ENCODE results near the gene SUGP1.
A peak's percentile ranks its signal among the peaks of the same experiment; 100 is the strongest.

SUGP1 gene

GRCh38 chr19:19345232-19345631 lies 24.9 kb upstream of the SUGP1 start:
- peaks cover 79% of the 10 kb centered on the region for H3K36me3 ChIP-seq (ENCODE audit: control insufficient read depth, low read length)
- H4K20me1 ChIP-seq (ENCODE audit: control insufficient read depth, insufficient read depth, low read depth, low read length) = no peaks in the 10 kb centered on the region

DNA sequence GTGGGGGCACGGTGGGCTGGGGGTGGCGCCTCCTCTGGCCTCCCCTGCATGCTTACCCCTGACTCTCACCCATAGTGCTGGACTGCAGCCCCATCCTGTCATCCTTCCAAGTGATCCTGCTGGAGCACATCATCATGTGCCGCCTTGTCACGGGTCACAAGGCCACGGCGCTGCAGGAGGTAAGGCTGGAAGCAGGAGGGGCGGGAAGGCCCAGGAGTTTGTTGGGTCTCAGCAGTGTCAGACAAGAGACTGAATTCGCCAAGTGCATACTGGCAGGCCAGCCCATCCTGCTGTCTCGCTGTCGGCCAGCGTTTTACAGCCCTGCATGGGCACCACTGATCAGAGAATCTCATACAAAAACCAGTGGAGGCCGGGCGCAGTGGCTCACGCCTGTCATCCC lies 23.5 kb upstream of the SUGP1 start:
- no peaks in the 10 kb centered on the region for H3K4me1 ChIP-seq (ENCODE audit: control insufficient read depth, low read length)
- H3K27ac ChIP-seq (ENCODE audit: low read depth, low read length) = no peak overlapping the region
- H3K36me3 ChIP-seq (ENCODE audit: control insufficient read depth, low read length) = peaks cover 72% of the 10 kb centered on the region
- H3K27me3 ChIP-seq (ENCODE audit: control insufficient read depth, low read length) = no peaks in the 10 kb centered on the region
- TF ChIP-seq CTCF (IDR thresholded peaks at IDR 0.05; ENCODE audit: low read depth, low read length, poor library complexity, severe bottlenecking) (no peak), EZH2phosphoT487 (IDR thresholded peaks at IDR 0.05; ENCODE audit: borderline replicate concordance, low read length) (no peak)
- no peaks in the 10 kb centered on the region for H3K79me2 ChIP-seq (ENCODE audit: control insufficient read depth, low read length)
- H3K4me2 ChIP-seq (ENCODE audit: low read length) = no peak overlapping the region
- no peaks in the 10 kb centered on the region for H3K9me3 ChIP-seq (ENCODE audit: control insufficient read depth, insufficient read depth, low read length)
- H4K20me1 ChIP-seq (ENCODE audit: control insufficient read depth, insufficient read depth, low read depth, low read length) = no peaks in the 10 kb centered on the region
- no peaks in the 10 kb centered on the region for H3K9me2 ChIP-seq (replicated peaks; ENCODE audit: control insufficient read depth, low read length)
- no peak overlapping the region for H3K4me3 ChIP-seq (ENCODE audit: low read length)
- no peaks in the 10 kb centered on the region for H3F3A ChIP-seq (ENCODE audit: control insufficient read depth, insufficient read depth)

More at GRCh38 chr19:19345232-19345631, 24.9 kb upstream of the SUGP1 start:
- Histone ChIP-seq H3K4me2 (ENCODE audit: low read length) (no peak overlapping the region), H3K4me1 (ENCODE audit: control insufficient read depth, low read length) (no peaks in the 10 kb centered on the region), H3K79me2 (ENCODE audit: control insufficient read depth, low read length) (no peaks in the 10 kb centered on the region), H3K27me3 (ENCODE audit: control insufficient read depth, low read length) (no peaks in the 10 kb centered on the region), H3K4me3 (ENCODE audit: low read length) (no peak overlapping the region), H3K9me3 (ENCODE audit: control insufficient read depth, insufficient read depth, low read length) (no peaks in the 10 kb centered on the region), H3F3A (ENCODE audit: control insufficient read depth, insufficient read depth) (no peaks in the 10 kb centered on the region), H3K27ac (ENCODE audit: low read depth, low read length) (no peak overlapping the region), H3K9me2 (replicated peaks; ENCODE audit: control insufficient read depth, low read length) (no peaks in the 10 kb centered on the region)
- TF ChIP-seq CTCF (IDR thresholded peaks at IDR 0.05; ENCODE audit: low read depth, low read length, poor library complexity, severe bottlenecking) (no peak), EZH2phosphoT487 (IDR thresholded peaks at IDR 0.05; ENCODE audit: borderline replicate concordance, low read length) (no peak)

DNA sequence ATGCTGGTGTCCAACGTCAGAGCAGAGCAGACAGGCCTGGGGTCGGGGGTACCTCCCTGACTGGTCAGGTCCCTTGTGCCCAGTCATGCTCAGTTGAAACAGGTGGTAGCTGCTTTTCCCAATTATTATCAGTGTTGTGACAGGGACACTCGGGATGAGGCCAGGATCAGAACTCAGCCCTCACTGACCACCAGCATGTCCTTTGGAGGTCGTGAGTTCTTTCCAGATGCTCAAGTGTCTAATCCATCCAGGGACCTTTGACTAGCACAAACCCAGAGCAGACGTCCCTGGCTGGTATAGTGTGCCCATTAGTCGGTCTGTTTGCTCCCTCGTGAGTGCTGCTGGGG lies 22.7 kb upstream of the SUGP1 start:
- Histone ChIP-seq H3K9me3 (ENCODE audit: control insufficient read depth, insufficient read depth, low read length) (no peaks in the 10 kb centered on the region), H4K20me1 (ENCODE audit: control insufficient read depth, insufficient read depth, low read depth, low read length) (no peaks in the 10 kb centered on the region), H3K4me2 (ENCODE audit: low read length) (no peak overlapping the region), H3K4me3 (ENCODE audit: low read length) (no peak overlapping the region), H3K36me3 (ENCODE audit: control insufficient read depth, low read length) (peaks cover 76% of the 10 kb centered on the region), H3K79me2 (ENCODE audit: control insufficient read depth, low read length) (no peaks in the 10 kb centered on the region), H3K27me3 (ENCODE audit: control insufficient read depth, low read length) (no peaks in the 10 kb centered on the region), H3K9me2 (replicated peaks; ENCODE audit: control insufficient read depth, low read length) (no peaks in the 10 kb centered on the region), H3K27ac (ENCODE audit: low read depth, low read length) (no peak overlapping the region), H3F3A (ENCODE audit: control insufficient read depth, insufficient read depth) (no peaks in the 10 kb centered on the region), H3K4me1 (ENCODE audit: control insufficient read depth, low read length) (no peaks in the 10 kb centered on the region)
- TF ChIP-seq EZH2phosphoT487 (IDR thresholded peaks at IDR 0.05; ENCODE audit: borderline replicate concordance, low read length) = no peak
- TF ChIP-seq CTCF (IDR thresholded peaks at IDR 0.05; ENCODE audit: low read depth, low read length, poor library complexity, severe bottlenecking) = peak; percentile 49

Measured in DOHH2 (cell line).